ENCODE results near the gene CBLC.

The CBLC gene

GRCh38 chr19:44799627-44800346 lies 22.1 kb downstream of the CBLC start:
- DNase-seq (ENCODE audit: low read depth) = no peak

DNA sequence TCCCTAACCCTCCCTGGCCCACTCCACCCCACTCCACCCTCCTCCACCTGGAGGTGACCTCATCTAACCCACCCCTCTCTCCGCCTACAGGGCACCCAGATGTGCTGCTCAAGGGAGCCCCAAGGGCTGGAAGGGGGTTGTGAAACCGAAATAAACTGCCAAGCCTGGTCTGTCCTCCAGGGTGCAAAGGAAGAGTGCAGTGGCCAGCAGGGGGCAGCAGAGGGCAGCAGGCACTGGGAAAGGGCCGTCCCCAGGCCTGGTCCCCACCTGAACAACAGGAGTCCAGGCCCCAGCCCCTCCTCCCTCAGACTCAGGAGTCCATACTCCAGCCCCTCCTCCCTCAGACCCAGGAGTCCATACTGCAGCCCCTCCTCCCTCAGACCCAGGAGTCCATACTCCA lies 22.8 kb downstream of the CBLC start:
- DNase-seq (ENCODE audit: low read depth) = peak; percentile 54

DNA sequence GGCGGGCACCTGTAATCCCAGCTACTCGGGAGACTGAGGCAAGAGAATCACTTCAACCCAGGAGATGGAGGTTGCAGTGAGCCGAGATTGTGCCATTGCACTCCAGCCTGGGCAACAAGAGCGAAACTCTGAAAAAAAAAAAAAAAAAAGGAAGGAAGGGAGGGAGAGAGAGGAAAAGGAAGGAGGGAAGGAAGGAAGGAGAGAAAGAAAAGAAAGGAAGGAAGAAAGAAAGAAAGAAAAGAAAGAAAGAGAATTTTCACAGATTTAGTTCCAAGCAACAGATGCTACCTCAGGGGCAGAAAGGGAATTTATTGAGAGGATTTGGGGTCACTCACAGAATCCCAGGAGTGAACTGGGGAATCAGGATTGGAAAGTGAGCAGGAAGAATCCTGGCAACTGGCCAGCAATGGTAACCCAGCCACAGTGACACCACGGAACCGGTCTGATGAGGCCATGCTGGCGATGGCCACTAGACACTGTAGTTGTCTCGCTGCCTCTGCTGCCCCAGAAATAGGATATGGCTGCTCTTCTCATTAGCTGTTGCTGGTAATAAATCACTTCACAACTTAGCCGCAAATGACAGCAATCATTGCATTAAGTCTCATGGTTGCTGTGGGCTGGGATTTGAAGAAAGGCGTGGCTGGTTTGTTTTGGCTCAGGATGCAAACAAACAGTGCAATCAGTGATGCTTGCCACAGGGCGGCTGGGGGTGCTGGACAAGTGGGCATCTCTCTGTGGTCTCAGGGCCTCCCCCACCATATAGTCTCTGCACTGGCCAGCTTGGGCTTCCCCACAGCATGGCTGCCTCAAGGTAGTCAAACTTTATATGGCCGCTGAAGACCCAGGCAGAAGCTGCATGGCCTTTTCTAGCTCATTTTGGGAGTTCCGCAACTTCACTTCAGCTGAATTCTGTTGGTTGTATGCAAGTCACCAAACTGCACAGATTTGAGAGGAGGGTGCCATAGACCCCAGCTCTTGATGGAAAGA lies 26.0 kb downstream of the CBLC start:
- DNase-seq (ENCODE audit: low read depth) = no peak

DNA sequence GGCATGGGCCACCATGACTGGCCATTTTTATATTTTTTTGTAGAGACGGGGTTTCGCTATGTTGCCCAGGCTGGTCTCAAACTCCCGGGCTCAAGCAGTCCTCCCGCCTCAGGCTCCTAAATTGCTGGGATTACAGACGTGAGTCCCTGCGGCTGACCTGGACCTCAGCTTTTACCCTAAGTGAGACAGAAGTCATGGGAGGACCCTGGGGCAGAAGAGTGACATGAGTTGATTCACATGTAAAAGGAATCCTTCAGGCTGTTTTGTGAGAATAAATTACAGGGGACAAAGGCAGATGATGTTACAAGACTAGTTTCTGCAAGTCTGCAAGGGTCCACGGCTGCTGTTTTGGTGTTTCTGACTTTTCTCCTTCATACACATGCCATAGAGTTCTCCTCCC lies 28.6 kb downstream of the CBLC start:
- no peak for DNase-seq (ENCODE audit: low read depth)

DNA sequence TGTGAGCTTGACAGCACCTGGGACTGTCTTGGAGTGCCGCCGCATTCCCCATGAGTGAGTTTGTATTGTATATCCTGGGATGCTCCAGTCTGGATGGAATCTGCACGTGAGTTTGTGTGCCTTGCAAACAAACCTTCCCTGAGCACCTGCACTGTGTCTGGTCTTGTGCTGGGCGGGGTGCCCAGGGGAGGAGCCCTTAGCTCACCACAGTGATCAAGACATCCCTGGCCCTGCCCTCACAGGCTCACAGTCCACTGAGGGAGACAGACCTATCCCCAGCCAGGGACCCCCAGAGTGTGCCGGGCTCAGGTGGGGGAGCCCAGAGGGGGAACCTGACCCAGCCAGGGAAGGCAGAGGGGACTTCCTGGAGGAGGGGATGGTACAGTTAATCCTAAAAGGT lies 29.5 kb downstream of the CBLC start:
- DNase-seq (ENCODE audit: low read depth) = no peak

- DNase-seq (ENCODE audit: low read depth) = no peak
Measured at GRCh38 chr19:44807652-44808462, 30.2 kb downstream of the CBLC start.

DNA sequence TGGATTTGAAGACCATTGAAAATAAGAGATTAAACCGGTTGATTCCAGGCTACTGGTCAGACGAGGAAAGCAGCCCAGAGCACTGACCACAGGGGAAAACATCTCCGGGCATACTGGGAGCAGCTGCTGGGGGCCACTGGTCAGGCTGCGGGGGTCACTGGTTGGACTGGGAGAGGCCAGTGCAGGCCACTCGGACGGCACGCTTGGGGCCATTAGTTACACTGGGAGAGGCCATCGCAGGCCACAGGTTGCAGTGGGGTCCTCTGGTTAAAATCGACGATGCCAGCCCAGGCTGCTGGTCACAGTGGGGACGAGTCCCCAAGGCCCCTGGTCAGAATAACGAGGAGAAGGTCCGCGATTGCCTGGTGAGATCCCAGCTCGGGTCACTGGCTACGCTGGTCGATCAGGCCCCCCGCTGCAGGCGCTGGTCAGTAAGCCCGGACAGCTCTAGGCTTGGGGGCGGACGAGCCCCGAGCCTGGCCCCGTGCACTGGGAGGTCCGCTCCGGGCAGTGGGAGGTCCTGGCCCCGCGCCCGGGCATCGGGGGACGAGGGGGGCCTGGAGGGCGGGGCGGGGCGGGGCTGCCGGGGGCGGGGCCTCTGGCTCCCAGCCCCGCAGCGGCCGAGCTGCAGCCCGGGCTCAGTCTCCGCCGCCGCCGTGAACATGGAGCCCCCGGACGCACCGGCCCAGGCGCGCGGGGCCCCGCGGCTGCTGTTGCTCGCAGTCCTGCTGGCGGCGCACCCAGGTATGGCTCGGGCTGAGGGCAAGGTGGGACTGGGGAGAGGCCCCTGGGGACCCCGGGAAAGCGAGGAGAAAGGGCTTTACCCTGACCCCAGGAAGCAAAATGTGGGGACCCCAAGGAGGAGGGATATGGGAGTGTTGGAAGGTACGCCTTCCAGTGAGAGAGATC lies 31.0 kb downstream of the CBLC start, which contains the start of gene BCAM:
Gene BCAM (plus strand): TSS at position 641 of the 909 bp plus-strand sequence. CDS start 22 bp downstream, at position 663.
- no peak for DNase-seq (ENCODE audit: low read depth)

DNA sequence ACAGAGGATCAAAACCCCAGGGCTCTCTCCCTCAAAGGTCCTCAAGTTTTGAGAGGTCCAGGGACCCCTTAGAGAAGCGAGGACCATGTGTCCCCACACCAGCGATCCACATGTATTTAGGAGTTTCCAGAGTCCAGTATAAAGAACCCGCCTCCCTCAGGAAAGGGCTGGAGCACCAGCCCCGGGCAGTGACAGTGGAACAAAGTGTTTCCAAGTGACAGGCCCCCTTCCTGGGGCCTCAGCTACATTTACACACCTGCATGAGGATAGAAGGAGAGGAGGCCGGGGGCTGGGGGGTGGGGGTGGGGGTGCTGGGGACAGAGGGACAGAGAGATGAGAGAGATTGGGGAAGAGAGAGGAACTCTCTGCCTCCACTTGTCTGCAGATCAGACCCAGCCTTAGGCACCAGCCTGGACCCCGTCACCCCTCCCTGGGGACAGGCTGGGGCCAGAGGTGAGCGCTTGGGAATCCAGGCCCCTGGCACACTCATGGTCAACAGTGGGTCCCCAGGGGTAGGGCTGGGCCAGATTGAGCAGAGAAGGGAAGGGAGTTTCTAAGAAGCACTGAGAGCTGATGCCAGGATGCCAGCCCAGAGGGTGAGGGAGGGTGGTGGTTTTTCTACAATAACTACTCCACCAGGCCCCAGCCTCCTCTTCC lies 32.0 kb downstream of the CBLC start:
- DNase-seq (ENCODE audit: low read depth) = no peak

GRCh38 chr19:44810234-44811121 lies 32.8 kb downstream of the CBLC start:
- no peak for DNase-seq (ENCODE audit: low read depth)

- DNase-seq (ENCODE audit: low read depth) = no peak
Measured at GRCh38 chr19:44811122-44811419, 33.4 kb downstream of the CBLC start.

DNA sequence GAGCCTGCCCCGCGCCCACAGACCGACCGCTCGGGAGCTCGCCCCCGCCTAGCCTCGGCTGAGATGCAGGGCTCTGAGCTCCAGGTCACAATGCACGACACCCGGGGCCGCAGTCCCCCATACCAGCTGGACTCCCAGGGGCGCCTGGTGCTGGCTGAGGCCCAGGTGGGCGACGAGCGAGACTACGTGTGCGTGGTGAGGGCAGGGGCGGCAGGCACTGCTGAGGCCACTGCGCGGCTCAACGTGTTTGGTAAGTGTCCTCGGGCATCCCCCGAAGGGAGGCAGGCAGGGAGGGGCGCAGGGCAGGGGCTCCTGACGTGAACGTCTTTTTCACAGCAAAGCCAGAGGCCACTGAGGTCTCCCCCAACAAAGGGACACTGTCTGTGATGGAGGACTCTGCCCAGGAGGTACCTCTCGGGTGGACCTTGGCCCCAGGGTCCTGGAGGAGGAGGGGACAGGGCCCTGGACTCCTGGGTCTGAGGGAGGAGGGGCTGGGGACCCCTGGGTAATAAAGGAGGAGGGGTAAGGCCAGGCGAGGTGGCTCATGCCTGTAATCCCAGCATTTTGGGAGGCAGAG lies 34.5 kb downstream of the CBLC start:
- DNase-seq (ENCODE audit: low read depth) = no peak

- DNase-seq (ENCODE audit: low read depth) = no peak
Measured at GRCh38 chr19:44813070-44813840, 35.6 kb downstream of the CBLC start.

DNA sequence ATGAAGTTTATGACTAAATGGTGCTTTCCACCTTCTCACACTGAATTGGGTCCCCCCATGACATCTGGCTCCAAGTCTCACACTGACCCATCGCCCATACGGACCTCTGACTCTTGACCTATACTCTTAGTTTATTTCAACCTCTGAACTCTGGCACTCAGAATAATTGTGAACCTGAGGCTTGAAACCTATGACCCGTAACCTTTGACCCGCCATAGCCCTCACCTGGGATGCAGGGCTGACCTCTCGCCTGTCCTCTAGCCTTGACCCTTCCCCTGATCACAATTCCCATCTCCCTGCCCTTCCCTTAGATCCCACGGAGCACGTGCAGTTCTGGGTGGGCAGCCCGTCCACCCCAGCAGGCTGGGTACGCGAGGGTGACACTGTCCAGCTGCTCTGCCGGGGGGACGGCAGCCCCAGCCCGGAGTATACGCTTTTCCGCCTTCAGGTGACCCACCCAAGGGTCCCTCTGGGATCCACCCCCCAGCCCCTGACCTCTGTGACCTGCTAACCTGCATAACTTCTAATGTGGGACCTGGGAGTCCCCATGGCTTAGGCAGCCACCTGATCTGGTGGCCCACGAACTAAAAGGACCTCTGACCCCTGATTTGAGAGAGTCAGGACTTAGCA lies 36.3 kb downstream of the CBLC start:
- no peak for DNase-seq (ENCODE audit: low read depth)

- DNase-seq (ENCODE audit: low read depth) = no peak
Measured at GRCh38 chr19:44814517-44814916, 36.8 kb downstream of the CBLC start.

- DNase-seq (ENCODE audit: low read depth) = no peak
Measured at GRCh38 chr19:44816301-44816700, 38.6 kb downstream of the CBLC start.

GRCh38 chr19:44817725-44818465 lies 40.2 kb downstream of the CBLC start:
- no peak for DNase-seq (ENCODE audit: low read depth)

DNA sequence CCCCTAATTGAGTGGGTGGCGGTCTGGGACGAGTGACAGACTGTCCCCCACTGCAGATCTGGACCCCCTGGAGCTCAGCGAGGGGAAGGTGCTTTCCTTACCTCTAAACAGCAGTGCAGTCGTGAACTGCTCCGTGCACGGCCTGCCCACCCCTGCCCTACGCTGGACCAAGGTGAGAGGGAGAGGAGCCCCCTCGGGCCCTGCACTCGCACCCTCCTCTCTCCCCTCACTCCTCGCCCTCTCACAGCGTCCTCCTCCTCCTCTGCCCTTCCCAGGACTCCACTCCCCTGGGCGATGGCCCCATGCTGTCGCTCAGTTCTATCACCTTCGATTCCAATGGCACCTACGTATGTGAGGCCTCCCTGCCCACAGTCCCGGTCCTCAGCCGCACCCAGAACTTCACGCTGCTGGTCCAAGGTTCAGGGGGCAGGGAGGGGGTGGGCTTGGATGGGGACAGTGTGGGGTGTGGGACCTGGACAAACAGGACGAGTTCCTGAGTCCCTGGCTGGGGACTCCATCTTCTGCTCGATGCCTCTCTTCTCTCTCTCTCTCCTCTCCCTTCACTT lies 40.9 kb downstream of the CBLC start:
- no peak for DNase-seq (ENCODE audit: low read depth)
